Activated CD8-positive, alpha-beta T cell treated with anti-CD3 and anti-CD28 coated beads for 36 hours (primary cell): ENCODE measurements around the gene POU2F3. TPM values are rescaled to one million over a fixed set of nuclear protein-coding genes. Genes with fewer than 3 reads are reported as not detected.

Experiments used
- ATAC-seq: fragments of 200-7000 bp; cut with Tn5 transposase; one replicate; pipeline ENCODE4 v1.10.0; 2021; ENCODE audit warnings: mild to moderate bottlenecking, moderate library complexity
- CTCF ChIA-PET: fragments of 350-600 bp; sonication (Branson Sonifier 250); formaldehyde crosslinking; loops from one replicate; lab custom pipeline; 2021; ENCODE audit warnings: antibody characterized with exemption; lab: Charles Lee
- POLR2A ChIA-PET: fragments of 350-600 bp; sonication (Branson Sonifier 250); formaldehyde crosslinking; loops from one replicate; lab custom pipeline; 2021; ENCODE audit warnings: antibody characterized with exemption; lab: Charles Lee
- DNase-seq: peaks from one replicate; pipeline ENCODE4 v3.0.0-alpha.2; 2020
- H3K27ac Mint-ChIP-seq: one replicate; pipeline ENCODE4 v1.8.0; 2021; ENCODE audit warnings: mild to moderate bottlenecking, mixed read lengths
- H3K27me3 Mint-ChIP-seq: one replicate; pipeline ENCODE4 v1.8.0; 2021; ENCODE audit warnings: mixed read lengths
- H3K36me3 Mint-ChIP-seq: one replicate; pipeline ENCODE4 v1.8.0; 2021; ENCODE audit warnings: low read depth, mixed read lengths
- H3K4me1 Mint-ChIP-seq: one replicate; pipeline ENCODE4 v1.8.0; 2021; ENCODE audit warnings: low read depth, mixed read lengths
- H3K4me3 Mint-ChIP-seq: one replicate; pipeline ENCODE4 v1.8.0; 2021; ENCODE audit warnings: mild to moderate bottlenecking, moderate library complexity, mixed read lengths
- H3K9me3 Mint-ChIP-seq: one replicate; pipeline ENCODE4 v1.8.0; 2021; ENCODE audit warnings: mixed read lengths
- CTCF ChIP-seq: fragments of 200-600 bp; IDR thresholded peaks from one replicate; pipeline ENCODE4 v1.8.0; 2022; ENCODE audit warnings: antibody characterized with exemption, mild to moderate bottlenecking
- intact Hi-C: fragments of 100-400 bp; cut with micrococcal nuclease; formaldehyde crosslinking; loops from one replicate; pipeline ENCODE4 v1.10.0; 2022
- total RNA-seq, 2 experiments: library from RNA; stranded (reverse); gene quantifications; one replicate each; pipeline ENCODE4 v1.2.3, GENCODE V29; 2021

The POU2F3 gene
- total RNA-seq, 2 experiments from 2014 or later, result not detected

- intact Hi-C loops, result no loop called here
- Mint-ChIP-seq H3K9me3 (no peaks in the 10 kb centered on the region), H3K4me3 (no peak overlapping the region), H3K27ac (no peak overlapping the region), H3K4me1 (peaks cover 7% of the 10 kb centered on the region), H3K36me3 (no peaks in the 10 kb centered on the region), H3K27me3 (peaks cover 11% of the 10 kb centered on the region)
- no peak for ATAC-seq
- CTCF ChIA-PET, result interaction anchor here (1.7 to 1.9 kb wide), 2 partner anchors 11 to 31 kb away, joined by 3 to 5 read pairs; no protein-coding TSS in a partner anchor
- DNase-seq, result no peak
- POLR2A ChIA-PET, result no interaction called here
- TF ChIP-seq CTCF, result no peak
These were observed 34.3 kb upstream of the POU2F3 start for GRCh38 chr11:120205596-120206161.

GRCh38 chr11:120207512-120207911, 32.4 kb upstream of the POU2F3 start:
- H3K4me1 Mint-ChIP-seq, result peaks cover 15% of the 10 kb centered on the region
- H3K27me3 Mint-ChIP-seq, result peaks cover 13% of the 10 kb centered on the region
- H3K36me3 Mint-ChIP-seq, result no peaks in the 10 kb centered on the region
- ChIA-PET POLR2A (no interaction called here), CTCF (interaction anchor here (1.3 to 1.9 kb wide), 2 partner anchors 29 to 39 kb away, joined by 4 to 5 read pairs; no protein-coding TSS in a partner anchor)
- no peaks in the 10 kb centered on the region for H3K9me3 Mint-ChIP-seq
- no peak for TF ChIP-seq CTCF
- no peak for DNase-seq
- no peak overlapping the region for H3K27ac Mint-ChIP-seq
- no peak overlapping the region for H3K4me3 Mint-ChIP-seq
- intact Hi-C loops, result no loop called here
- ATAC-seq, result no peak

GRCh38 chr11:120208001-120208441, 31.9 kb upstream of the POU2F3 start:
- no peak for ATAC-seq

GRCh38 chr11:120208777-120209176, 31.2 kb upstream of the POU2F3 start:
- H3K4me1 Mint-ChIP-seq, result peaks cover 16% of the 10 kb centered on the region
- H3K4me3 Mint-ChIP-seq, result no peak overlapping the region
- TF ChIP-seq CTCF, result no peak
- H3K27ac Mint-ChIP-seq, result no peak overlapping the region
- intact Hi-C loops, result no loop called here
- H3K27me3 Mint-ChIP-seq, result peaks cover 13% of the 10 kb centered on the region
- ChIA-PET POLR2A (no interaction called here), CTCF (interaction anchor here (0.8 to 1.4 kb wide), 2 partner anchors 40 to 92 kb away, joined by 3 to 5 read pairs; no protein-coding TSS in a partner anchor)
- DNase-seq (no peak), ATAC-seq (no peak)
- H3K9me3 Mint-ChIP-seq, result no peaks in the 10 kb centered on the region
- no peaks in the 10 kb centered on the region for H3K36me3 Mint-ChIP-seq

More at GRCh38 chr11:120208001-120208441, 31.9 kb upstream of the POU2F3 start:
- no peak for TF ChIP-seq CTCF
- Mint-ChIP-seq H3K27me3 (peaks cover 13% of the 10 kb centered on the region), H3K36me3 (no peaks in the 10 kb centered on the region), H3K27ac (no peak overlapping the region), H3K4me1 (peaks cover 16% of the 10 kb centered on the region), H3K4me3 (no peak overlapping the region), H3K9me3 (no peaks in the 10 kb centered on the region)
- ChIA-PET CTCF (interaction anchor here (1.4 to 1.9 kb wide), 2 partner anchors 28 to 39 kb away, joined by 5 read pairs; no protein-coding TSS in a partner anchor), POLR2A (no interaction called here)
- DNase-seq, result no peak
- intact Hi-C loops, result no loop called here
